GM23248 (cell line): ENCODE data around the gene CAMK4.

Experiments
- EZH2 ChIP-seq: fragments of 200-600 bp; sonication (generic); IDR thresholded peaks from 2 replicates; pipeline ENCODE4 v1.6.1; 2018; ENCODE audit warnings: antibody characterized with exemption, mild to moderate bottlenecking; ENCODE audit not compliant: insufficient read depth, poor library complexity, severe bottlenecking
- EZH2phosphoT487 ChIP-seq: fragments of 200-600 bp; sonication (generic); IDR thresholded peaks from 2 replicates; pipeline ENCODE4 v1.6.1; 2018; ENCODE audit warnings: antibody characterized with exemption, moderate library complexity, mild to moderate bottlenecking, low read depth; ENCODE audit not compliant: insufficient read depth

- TF ChIP-seq EZH2 (no peak), EZH2phosphoT487 (no peak)
Observed at GRCh38 chr5:111432883-111433536, 208.8 kb downstream of the CAMK4 start.
